Keratinocyte (primary cell): ENCODE results near the gene DAPK2. TPM values are rescaled to one million over a fixed set of nuclear protein-coding genes. Genes with fewer than 3 reads are reported as not detected.
"Not testable (repeated sequence)": the region's sequence is repeated elsewhere in the genome, so short reads cannot be mapped to it uniquely, and the experiment has no call there.

Experiments
- DNase-seq: peaks from one replicate; pipeline ENCODE4 v3.0.0-alpha.2; 2011; ENCODE audit warnings: low read depth, missing footprints, low spot score
- FAIRE-seq: peaks from 2 replicates; lab custom pipeline; 2011; peaks lifted over from hg19 to GRCh38; lab: Jason Lieb, UNC
- H2AFZ ChIP-seq: 2 replicates; pipeline ENCODE4 v1.6.0; 2012; ENCODE audit warnings: low read length, control low read depth, inconsistent platforms; ENCODE audit not compliant: control insufficient read depth
- H3K27ac ChIP-seq: 2 replicates; pipeline ENCODE4 v1.5.1; 2011; ENCODE audit warnings: low read length; ENCODE audit not compliant: control insufficient read depth, insufficient read depth
- H3K27me3 ChIP-seq: 3 replicates; pipeline ENCODE4 v1.6.0; 2011; ENCODE audit warnings: low read length; ENCODE audit not compliant: control insufficient read depth, insufficient read depth; ENCODE audit errors: extremely low read depth
- H3K36me3 ChIP-seq, 2 experiments: 2 replicates in 1 of 2; 3 replicates in 1 of 2; pipeline ENCODE4 v1.5.1; 2011; ENCODE audit warnings: low read length in 2 of 2, mild to moderate bottlenecking in 1 of 2; ENCODE audit not compliant: control insufficient read depth in 2 of 2, insufficient read depth in 2 of 2; ENCODE audit errors: extremely low read depth in 1 of 2
- H3K4me1 ChIP-seq: 3 replicates; pipeline ENCODE4 v1.5.1; 2011; ENCODE audit warnings: low read length; ENCODE audit not compliant: control insufficient read depth, insufficient read depth; ENCODE audit errors: extremely low read depth
- H3K4me2 ChIP-seq: 3 replicates; pipeline ENCODE4 v1.6.0; 2011; ENCODE audit warnings: low read depth, low read length; ENCODE audit not compliant: control insufficient read depth, insufficient read depth; ENCODE audit errors: extremely low read depth
- H3K4me3 ChIP-seq, 3 experiments: fragments of 200-600 bp in 1 of 3; sonication (generic) in 1 of 3; 2 replicates in 2 of 3; 3 replicates in 1 of 3; pipeline ENCODE4 v1.5.1; 2011 to 2016; ENCODE audit warnings: low read length in 3 of 3, mild to moderate bottlenecking in 3 of 3, control low read depth in 2 of 3, inconsistent platforms in 1 of 3, low read depth in 1 of 3, mixed read lengths in 1 of 3, mixed run types in 1 of 3, moderate library complexity in 1 of 3; ENCODE audit not compliant: control insufficient read depth in 2 of 3, insufficient read depth in 2 of 3; ENCODE audit errors: extremely low read depth in 1 of 3
- H3K79me2 ChIP-seq: 2 replicates; pipeline ENCODE4 v1.6.0; 2012; ENCODE audit warnings: low read length; ENCODE audit not compliant: control insufficient read depth, insufficient read depth
- H3K9ac ChIP-seq: 3 replicates; pipeline ENCODE4 v1.6.0; 2011; ENCODE audit warnings: low read length; ENCODE audit not compliant: control insufficient read depth, insufficient read depth; ENCODE audit errors: extremely low read depth
- H3K9me1 ChIP-seq: 3 replicates; pipeline ENCODE4 v1.6.0; 2011; ENCODE audit warnings: low read length; ENCODE audit not compliant: control insufficient read depth, insufficient read depth; ENCODE audit errors: extremely low read depth
- H3K9me3 ChIP-seq: 2 replicates; pipeline ENCODE4 v1.5.1; 2012; ENCODE audit warnings: low read depth, low read length; ENCODE audit not compliant: control insufficient read depth
- H4K20me1 ChIP-seq: 3 replicates; pipeline ENCODE4 v1.6.0; 2011; ENCODE audit warnings: low read length; ENCODE audit not compliant: control insufficient read depth, insufficient read depth; ENCODE audit errors: extremely low read depth
- EZH2 ChIP-seq: IDR thresholded peaks from one replicate; pipeline ENCODE4 v1.6.1; 2012; ENCODE audit warnings: inconsistent platforms, mild to moderate bottlenecking, low read length, moderate library complexity
- dilution Hi-C: fragments of 300-500 bp; cut with MboI; formaldehyde crosslinking; loops from one replicate; pipeline ENCODE4 v1.7.0; 2020; ENCODE audit warnings: low sequenced_read_pairs; ENCODE audit not compliant: extremely low pct_ligation_motif_present
- polyA plus RNA-seq, 5 experiments: library from polyadenylated mRNA; depleted of rRNA in 3 of 5; stranded (reverse) in 3 of 5; stranded (forward) in 1 of 5; unstranded in 1 of 5; fragments of >200 nt; gene quantifications; 1 replicate in 1 of 5; 2 replicates in 3 of 5; 3 replicates in 1 of 5; pipeline versions ENCODE4 v1.2.1 to v1.2.3, GENCODE V29; 2011 to 2012; ENCODE audit warnings: missing spikeins in 2 of 5, low read depth in 1 of 5, low replicate concordance in 1 of 5
- TF ChIP-seq, protein P1 (sequence below), 3 experiments: IDR thresholded peaks in 1 of 3; conservative IDR thresholded peaks in 1 of 3; optimal IDR thresholded peaks in 1 of 3; 2 replicates in 2 of 3; 3 replicates in 1 of 3; pipeline versions ENCODE3 to v1.5.1; 2011; ENCODE audit warnings: low read length in 3 of 3, mild to moderate bottlenecking in 3 of 3, moderate library complexity in 2 of 3, control low read depth in 1 of 3, inconsistent platforms in 1 of 3; ENCODE audit not compliant: insufficient read depth in 2 of 3; ENCODE audit errors: extremely low read depth in 1 of 3

Gene DAPK2
- polyA plus RNA-seq, 1 donor (not counting 4 experiments of a cell fraction or from before 2014, with no cell fraction given), result 1.4 TPM

DNA sequence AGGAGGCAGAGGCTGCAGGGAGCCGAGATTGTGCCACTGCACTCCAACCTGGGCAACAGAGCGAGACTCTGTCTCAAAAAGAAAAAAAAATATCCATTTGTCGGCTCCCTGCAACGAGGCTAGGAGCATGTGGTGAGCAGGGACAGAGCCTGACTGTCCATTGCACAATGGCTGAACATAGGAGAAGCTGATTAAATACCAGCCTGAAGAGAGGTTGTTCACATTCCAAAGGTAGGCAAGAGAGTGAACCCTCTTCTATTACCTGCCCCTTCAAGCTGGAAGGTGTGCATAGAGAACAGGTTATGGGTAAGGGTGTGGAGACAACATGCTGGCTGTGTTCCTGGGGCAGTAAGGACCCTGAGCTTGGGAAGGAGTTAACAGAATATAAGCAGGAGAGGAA lies 78.7 kb downstream of the DAPK2 start:
- no peak for DNase-seq
- H4K20me1 ChIP-seq, result no peaks in the 10 kb centered on the region
- TF ChIP-seq EZH2, result no peak
- TF ChIP-seq, protein P1, sequence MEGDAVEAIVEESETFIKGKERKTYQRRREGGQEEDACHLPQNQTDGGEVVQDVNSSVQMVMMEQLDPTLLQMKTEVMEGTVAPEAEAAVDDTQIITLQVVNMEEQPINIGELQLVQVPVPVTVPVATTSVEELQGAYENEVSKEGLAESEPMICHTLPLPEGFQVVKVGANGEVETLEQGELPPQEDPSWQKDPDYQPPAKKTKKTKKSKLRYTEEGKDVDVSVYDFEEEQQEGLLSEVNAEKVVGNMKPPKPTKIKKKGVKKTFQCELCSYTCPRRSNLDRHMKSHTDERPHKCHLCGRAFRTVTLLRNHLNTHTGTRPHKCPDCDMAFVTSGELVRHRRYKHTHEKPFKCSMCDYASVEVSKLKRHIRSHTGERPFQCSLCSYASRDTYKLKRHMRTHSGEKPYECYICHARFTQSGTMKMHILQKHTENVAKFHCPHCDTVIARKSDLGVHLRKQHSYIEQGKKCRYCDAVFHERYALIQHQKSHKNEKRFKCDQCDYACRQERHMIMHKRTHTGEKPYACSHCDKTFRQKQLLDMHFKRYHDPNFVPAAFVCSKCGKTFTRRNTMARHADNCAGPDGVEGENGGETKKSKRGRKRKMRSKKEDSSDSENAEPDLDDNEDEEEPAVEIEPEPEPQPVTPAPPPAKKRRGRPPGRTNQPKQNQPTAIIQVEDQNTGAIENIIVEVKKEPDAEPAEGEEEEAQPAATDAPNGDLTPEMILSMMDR (optimal IDR thresholded peaks at IDR 0.05 in 1 of 3, IDR thresholded peaks at IDR 0.05 in 1 of 3, conservative IDR thresholded peaks at IDR 0.05 in 1 of 3; ENCODE audit: extremely low read depth in 1 of 3, insufficient read depth in 2 of 3, low read length in 3 of 3), result no peak
- H3K4me3 ChIP-seq, result no peak overlapping the region
- no peak overlapping the region for H2AFZ ChIP-seq
- no peaks in the 10 kb centered on the region for H3K9me1 ChIP-seq
- no peaks in the 10 kb centered on the region for H3K36me3 ChIP-seq
- dilution Hi-C loops, result no loop called here
- no peaks in the 10 kb centered on the region for H3K79me2 ChIP-seq
- H3K27me3 ChIP-seq, result no peaks in the 10 kb centered on the region
- no peak overlapping the region for H3K9ac ChIP-seq
- FAIRE-seq, result no peak
- no peaks in the 10 kb centered on the region for H3K9me3 ChIP-seq
- H3K4me1 ChIP-seq, result no peaks in the 10 kb centered on the region
- no peak overlapping the region for H3K4me2 ChIP-seq
- H3K27ac ChIP-seq, result no peak overlapping the region

GRCh38 chr15:63962947-63963721 lies 83.2 kb downstream of the DAPK2 start:
- H3K4me3 ChIP-seq, H3K36me3 ChIP-seq, H3K9ac ChIP-seq, H4K20me1 ChIP-seq, H3K79me2 ChIP-seq, H2AFZ ChIP-seq, dilution Hi-C loops, H3K4me1 ChIP-seq, H3K9me1 ChIP-seq, H3K4me2 ChIP-seq, H3K27me3 ChIP-seq, DNase-seq, H3K9me3 ChIP-seq, FAIRE-seq, H3K27ac ChIP-seq: not testable (repeated sequence)

GRCh38 chr15:63953524-63953923 lies 92.8 kb downstream of the DAPK2 start:
- no peak overlapping the region for H2AFZ ChIP-seq
- no peaks in the 10 kb centered on the region for H3K9me1 ChIP-seq
- FAIRE-seq (no peak), DNase-seq (no peak)
- H3K4me1 ChIP-seq, result peaks cover 6% of the 10 kb centered on the region
- no peak overlapping the region for H3K9ac ChIP-seq
- dilution Hi-C loops, result no loop called here
- H3K27ac ChIP-seq, result no peak overlapping the region
- H3K36me3 ChIP-seq, result no peaks in the 10 kb centered on the region
- no peak overlapping the region for H3K4me3 ChIP-seq
- TF ChIP-seq EZH2, result no peak
- TF ChIP-seq, protein P1 (optimal IDR thresholded peaks at IDR 0.05 in 1 of 3, IDR thresholded peaks at IDR 0.05 in 1 of 3, conservative IDR thresholded peaks at IDR 0.05 in 1 of 3; ENCODE audit: extremely low read depth in 1 of 3, insufficient read depth in 2 of 3, low read length in 3 of 3), result no peak
- no peaks in the 10 kb centered on the region for H3K27me3 ChIP-seq
- no peaks in the 10 kb centered on the region for H4K20me1 ChIP-seq
- no peak overlapping the region for H3K4me2 ChIP-seq
- H3K79me2 ChIP-seq, result no peaks in the 10 kb centered on the region
- H3K9me3 ChIP-seq, result no peaks in the 10 kb centered on the region
